Measurements from ENCODE around the gene ORC1.

Gene ORC1

DNA sequence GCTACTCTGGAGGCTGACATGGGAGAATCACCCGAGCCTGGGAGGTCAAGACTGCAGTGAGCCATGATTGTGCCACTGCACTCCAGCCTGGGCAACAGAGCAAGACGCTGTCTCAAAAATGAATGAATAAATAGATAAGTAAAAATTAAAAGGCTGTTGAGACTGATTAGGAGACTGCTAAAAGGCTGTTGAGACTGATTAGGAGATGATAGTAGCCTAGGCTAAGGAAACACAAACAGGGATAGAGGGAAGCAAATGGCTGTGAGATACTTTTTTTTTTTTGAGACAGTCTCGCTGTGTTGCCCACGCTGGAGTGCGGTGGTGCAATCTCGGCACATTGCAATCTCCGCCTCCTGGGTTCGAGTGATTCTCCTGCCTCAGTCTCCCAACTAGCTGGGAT lies 28.6 kb upstream of the ORC1 start:
- TF ChIP-seq, protein P1, sequence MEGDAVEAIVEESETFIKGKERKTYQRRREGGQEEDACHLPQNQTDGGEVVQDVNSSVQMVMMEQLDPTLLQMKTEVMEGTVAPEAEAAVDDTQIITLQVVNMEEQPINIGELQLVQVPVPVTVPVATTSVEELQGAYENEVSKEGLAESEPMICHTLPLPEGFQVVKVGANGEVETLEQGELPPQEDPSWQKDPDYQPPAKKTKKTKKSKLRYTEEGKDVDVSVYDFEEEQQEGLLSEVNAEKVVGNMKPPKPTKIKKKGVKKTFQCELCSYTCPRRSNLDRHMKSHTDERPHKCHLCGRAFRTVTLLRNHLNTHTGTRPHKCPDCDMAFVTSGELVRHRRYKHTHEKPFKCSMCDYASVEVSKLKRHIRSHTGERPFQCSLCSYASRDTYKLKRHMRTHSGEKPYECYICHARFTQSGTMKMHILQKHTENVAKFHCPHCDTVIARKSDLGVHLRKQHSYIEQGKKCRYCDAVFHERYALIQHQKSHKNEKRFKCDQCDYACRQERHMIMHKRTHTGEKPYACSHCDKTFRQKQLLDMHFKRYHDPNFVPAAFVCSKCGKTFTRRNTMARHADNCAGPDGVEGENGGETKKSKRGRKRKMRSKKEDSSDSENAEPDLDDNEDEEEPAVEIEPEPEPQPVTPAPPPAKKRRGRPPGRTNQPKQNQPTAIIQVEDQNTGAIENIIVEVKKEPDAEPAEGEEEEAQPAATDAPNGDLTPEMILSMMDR (IDR thresholded peaks at IDR 0.05; ENCODE audit: borderline replicate concordance, control extremely low read depth, extremely low read depth, insufficient read depth, missing control alignments): no peak
- in situ Hi-C loops (cut with MboI; ENCODE audit: low sequenced_read_pairs, unreplicated experiment): no loop called here
- DNase-seq (ENCODE audit: low spot score): no peak

DNA sequence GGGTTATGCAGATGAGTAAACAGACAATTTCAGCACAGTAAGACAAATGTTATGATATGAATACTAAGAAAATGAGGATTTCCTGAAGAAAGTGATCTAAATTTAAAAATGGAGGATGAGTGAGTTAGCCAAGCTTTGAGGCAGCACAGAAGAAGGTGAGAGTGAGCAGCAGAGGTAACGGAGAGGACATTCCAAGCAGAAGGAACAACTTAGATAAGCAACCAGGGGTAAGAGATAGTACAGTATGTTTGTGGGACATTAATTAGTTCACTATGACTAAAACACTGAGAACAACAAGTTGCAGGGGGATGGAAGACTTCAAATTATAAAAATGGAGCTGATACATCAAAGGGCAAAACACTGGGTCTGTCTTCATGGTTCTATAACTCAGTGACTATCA lies 22.9 kb upstream of the ORC1 start:
- TF ChIP-seq, protein P1 (IDR thresholded peaks at IDR 0.05; ENCODE audit: borderline replicate concordance, control extremely low read depth, extremely low read depth, insufficient read depth, missing control alignments): no peak
- in situ Hi-C loops (cut with MboI; ENCODE audit: low sequenced_read_pairs, unreplicated experiment): no loop called here
- DNase-seq (ENCODE audit: low spot score): no peak

DNA sequence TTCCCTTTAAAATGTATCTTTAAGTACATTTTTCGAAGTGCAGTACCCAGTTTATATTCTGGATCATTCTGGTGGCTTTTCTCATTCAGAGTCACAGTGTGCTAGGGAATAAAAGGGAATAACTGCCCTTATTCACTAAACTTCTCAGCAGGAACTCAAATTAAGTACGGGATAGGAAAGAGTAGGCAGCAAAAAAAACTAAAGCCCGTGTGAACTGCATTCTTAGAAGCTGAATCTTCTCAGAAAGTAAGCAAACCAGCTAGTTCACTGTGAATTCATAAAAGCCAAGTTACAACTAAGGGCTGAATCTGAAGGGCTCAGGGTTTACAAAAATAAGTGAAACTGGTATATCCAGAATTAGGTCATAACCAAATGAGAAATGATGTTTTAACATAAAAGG lies 22.1 kb upstream of the ORC1 start:
- DNase-seq (ENCODE audit: low spot score): no peak
- TF ChIP-seq, protein P1 (IDR thresholded peaks at IDR 0.05; ENCODE audit: borderline replicate concordance, control extremely low read depth, extremely low read depth, insufficient read depth, missing control alignments): no peak
- in situ Hi-C loops (cut with MboI; ENCODE audit: low sequenced_read_pairs, unreplicated experiment): no loop called here

DNA sequence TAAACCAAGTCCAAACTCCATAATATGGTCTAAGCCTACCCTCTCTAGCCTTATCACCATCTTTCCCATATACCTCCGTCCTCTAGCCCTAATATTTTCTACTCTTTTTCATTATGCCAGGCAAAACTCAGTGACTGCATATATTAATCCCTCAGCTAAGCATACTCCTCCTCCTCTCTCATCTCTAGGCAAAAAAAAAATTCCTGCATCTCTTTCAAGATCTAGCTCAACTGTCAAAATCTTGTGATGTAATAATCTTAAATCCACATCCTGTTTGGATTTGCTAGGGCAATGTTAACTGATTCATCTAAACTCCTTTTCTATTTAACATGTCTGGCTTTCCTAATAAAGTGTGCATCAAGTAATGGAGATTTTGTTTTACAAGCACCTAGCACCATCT lies 20.6 kb upstream of the ORC1 start:
- DNase-seq (ENCODE audit: low spot score): no peak
- TF ChIP-seq, protein P1 (IDR thresholded peaks at IDR 0.05; ENCODE audit: borderline replicate concordance, control extremely low read depth, extremely low read depth, insufficient read depth, missing control alignments): no peak
- in situ Hi-C loops (cut with MboI; ENCODE audit: low sequenced_read_pairs, unreplicated experiment): no loop called here

DNA sequence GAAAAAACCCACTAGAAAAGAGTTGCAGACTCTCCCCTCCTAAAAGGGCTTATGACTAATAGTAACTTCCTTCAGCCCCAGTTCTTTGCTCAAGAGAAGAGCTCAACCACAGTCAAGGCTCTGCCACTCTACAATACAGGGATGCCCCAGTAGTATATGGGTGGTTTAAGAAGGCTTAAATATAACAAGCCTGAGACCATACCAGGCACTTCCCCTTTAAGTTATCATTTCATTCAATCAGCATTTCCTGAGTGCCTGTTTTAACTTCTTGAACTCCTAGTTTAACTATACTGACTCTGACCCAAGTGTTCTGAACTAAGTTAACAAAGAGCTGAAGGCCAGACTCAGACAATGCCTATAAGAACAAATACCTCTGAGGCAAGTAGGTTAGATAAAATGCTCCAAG lies 20.0 kb upstream of the ORC1 start:
- DNase-seq (ENCODE audit: low spot score): no peak
- TF ChIP-seq, protein P1 (IDR thresholded peaks at IDR 0.05; ENCODE audit: borderline replicate concordance, control extremely low read depth, extremely low read depth, insufficient read depth, missing control alignments): no peak
- in situ Hi-C loops (cut with MboI; ENCODE audit: low sequenced_read_pairs, unreplicated experiment): no loop called here

DNA sequence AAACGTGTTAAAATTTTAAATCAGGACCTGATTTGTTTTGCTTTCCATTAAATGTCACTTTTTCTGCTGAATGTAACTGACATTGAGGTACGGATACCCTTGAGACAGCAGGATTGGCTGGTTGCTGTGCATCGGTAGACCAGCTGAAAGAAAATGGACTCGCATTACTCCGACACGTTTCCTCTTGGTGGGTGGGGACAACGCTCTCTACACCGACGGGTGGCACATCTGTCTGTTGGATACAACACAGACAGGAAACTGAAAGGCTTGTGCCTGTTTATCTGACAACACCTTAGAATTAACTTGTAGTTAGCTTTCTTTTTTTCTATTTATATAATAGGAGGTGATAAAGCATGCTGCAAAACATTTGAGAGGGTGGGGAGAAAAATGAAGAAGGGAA lies 19.5 kb upstream of the ORC1 start:
- TF ChIP-seq, protein P1 (IDR thresholded peaks at IDR 0.05; ENCODE audit: borderline replicate concordance, control extremely low read depth, extremely low read depth, insufficient read depth, missing control alignments): no peak
- in situ Hi-C loops (cut with MboI; ENCODE audit: low sequenced_read_pairs, unreplicated experiment): no loop called here
- DNase-seq (ENCODE audit: low spot score): no peak

DNA sequence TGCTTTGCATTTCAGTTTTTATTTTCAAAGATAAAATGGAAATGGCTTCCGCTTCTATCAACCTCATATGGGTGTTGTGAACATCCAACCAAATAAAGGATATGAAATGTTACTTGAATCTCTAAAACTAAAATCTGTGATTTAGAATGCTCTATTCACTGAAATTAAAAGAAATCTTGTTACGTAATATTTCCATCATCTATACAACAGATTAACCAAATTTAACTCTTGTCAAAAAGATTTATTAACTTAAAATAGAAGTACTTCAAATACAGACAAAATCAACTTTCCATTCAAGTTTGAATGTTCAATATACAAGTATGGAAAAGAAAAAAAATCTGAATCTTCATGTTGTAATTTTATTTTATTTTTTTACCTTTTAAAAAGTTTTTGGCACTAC lies 18.8 kb upstream of the ORC1 start:
- no peak for DNase-seq (ENCODE audit: low spot score)
- in situ Hi-C loops (cut with MboI; ENCODE audit: low sequenced_read_pairs, unreplicated experiment): no loop called here
- TF ChIP-seq, protein P1 (IDR thresholded peaks at IDR 0.05; ENCODE audit: borderline replicate concordance, control extremely low read depth, extremely low read depth, insufficient read depth, missing control alignments): no peak

Data from GM13976 (cell line).